ENCODE measurements around the gene CDC42BPB. TPM values are rescaled to one million over a fixed set of nuclear protein-coding genes. Genes with fewer than 3 reads are reported as not detected.

The CDC42BPB gene
- polyA plus RNA-seq, 1 donor (not counting 4 experiments of a cell fraction or from before 2014, with no cell fraction given): 41.3 TPM

GRCh38 chr14:102923925-102924486 is 133.3 kb downstream of the CDC42BPB start:
- TF ChIP-seq EZH2 (IDR thresholded peaks at IDR 0.05; ENCODE audit: low read length): no peak
- Histone ChIP-seq H3K4me3 (ENCODE audit: control insufficient read depth in 2 of 3, extremely low read depth in 1 of 3, insufficient read depth in 2 of 3, low read depth in 1 of 3, low read length in 3 of 3) (no peak overlapping the region), H3K4me2 (ENCODE audit: control insufficient read depth, extremely low read depth, insufficient read depth, low read depth, low read length) (no peak overlapping the region), H4K20me1 (ENCODE audit: control insufficient read depth, extremely low read depth, insufficient read depth, low read length) (no peaks in the 10 kb centered on the region), H2AFZ (ENCODE audit: control insufficient read depth, low read length) (no peak overlapping the region), H3K9me3 (ENCODE audit: control insufficient read depth, low read depth, low read length) (peaks cover 1% of the 10 kb centered on the region), H3K27ac (ENCODE audit: control insufficient read depth, insufficient read depth, low read length) (no peak overlapping the region), H3K9ac (ENCODE audit: control insufficient read depth, extremely low read depth, insufficient read depth, low read length) (no peak overlapping the region), H3K79me2 (ENCODE audit: control insufficient read depth, insufficient read depth, low read length) (no peaks in the 10 kb centered on the region), H3K36me3 (ENCODE audit: control insufficient read depth in 2 of 2, extremely low read depth in 1 of 2, insufficient read depth in 2 of 2, low read length in 2 of 2) (no peaks in the 10 kb centered on the region), H3K4me1 (ENCODE audit: control insufficient read depth, extremely low read depth, insufficient read depth, low read length) (peaks cover 22% of the 10 kb centered on the region), H3K9me1 (ENCODE audit: control insufficient read depth, extremely low read depth, insufficient read depth, low read length) (no peaks in the 10 kb centered on the region), H3K27me3 (ENCODE audit: control insufficient read depth, extremely low read depth, insufficient read depth, low read length) (peaks cover 34% of the 10 kb centered on the region)
- FAIRE-seq (no peak), DNase-seq (ENCODE audit: low read depth, low spot score) (no peak)
- dilution Hi-C loops (cut with MboI; ENCODE audit: extremely low pct_ligation_motif_present, low sequenced_read_pairs): no loop called here

- peaks cover 1% of the 10 kb centered on the region for H3K9me3 ChIP-seq (ENCODE audit: control insufficient read depth, low read depth, low read length)
- dilution Hi-C loops (cut with MboI; ENCODE audit: extremely low pct_ligation_motif_present, low sequenced_read_pairs): no loop called here
- no peaks in the 10 kb centered on the region for H3K79me2 ChIP-seq (ENCODE audit: control insufficient read depth, insufficient read depth, low read length)
- H3K4me3 ChIP-seq (ENCODE audit: control insufficient read depth in 2 of 3, extremely low read depth in 1 of 3, insufficient read depth in 2 of 3, low read depth in 1 of 3, low read length in 3 of 3): peak overlapping the region; percentile 11 to 35 (median 29)
- H2AFZ ChIP-seq (ENCODE audit: control insufficient read depth, low read length): no peak overlapping the region
- peak overlapping the region; percentile 74 for H3K4me2 ChIP-seq (ENCODE audit: control insufficient read depth, extremely low read depth, insufficient read depth, low read depth, low read length)
- H3K9ac ChIP-seq (ENCODE audit: control insufficient read depth, extremely low read depth, insufficient read depth, low read length): peak overlapping the region; percentile 33
- TF ChIP-seq CTCF (optimal IDR thresholded peaks at IDR 0.05 in 1 of 3, IDR thresholded peaks at IDR 0.05 in 1 of 3, conservative IDR thresholded peaks at IDR 0.05 in 1 of 3; ENCODE audit: extremely low read depth in 1 of 3, insufficient read depth in 2 of 3, low read length in 3 of 3): no peak
- peak; percentile 94 for TF ChIP-seq EZH2 (IDR thresholded peaks at IDR 0.05; ENCODE audit: low read length)
- FAIRE-seq (no peak), DNase-seq (ENCODE audit: low read depth, low spot score) (no peak)
- H3K36me3 ChIP-seq (ENCODE audit: control insufficient read depth in 2 of 2, extremely low read depth in 1 of 2, insufficient read depth in 2 of 2, low read length in 2 of 2): no peaks in the 10 kb centered on the region
- no peaks in the 10 kb centered on the region for H4K20me1 ChIP-seq (ENCODE audit: control insufficient read depth, extremely low read depth, insufficient read depth, low read length)
- H3K9me1 ChIP-seq (ENCODE audit: control insufficient read depth, extremely low read depth, insufficient read depth, low read length): no peaks in the 10 kb centered on the region
- H3K27ac ChIP-seq (ENCODE audit: control insufficient read depth, insufficient read depth, low read length): no peak overlapping the region
- H3K4me1 ChIP-seq (ENCODE audit: control insufficient read depth, extremely low read depth, insufficient read depth, low read length): peaks cover 19% of the 10 kb centered on the region
- H3K27me3 ChIP-seq (ENCODE audit: control insufficient read depth, extremely low read depth, insufficient read depth, low read length): peaks cover 28% of the 10 kb centered on the region
These were observed 134.0 kb downstream of the CDC42BPB start for GRCh38 chr14:102923201-102923924.
